ENCODE measurements around the gene GNA12.

- TF ChIP-seq, protein P1, sequence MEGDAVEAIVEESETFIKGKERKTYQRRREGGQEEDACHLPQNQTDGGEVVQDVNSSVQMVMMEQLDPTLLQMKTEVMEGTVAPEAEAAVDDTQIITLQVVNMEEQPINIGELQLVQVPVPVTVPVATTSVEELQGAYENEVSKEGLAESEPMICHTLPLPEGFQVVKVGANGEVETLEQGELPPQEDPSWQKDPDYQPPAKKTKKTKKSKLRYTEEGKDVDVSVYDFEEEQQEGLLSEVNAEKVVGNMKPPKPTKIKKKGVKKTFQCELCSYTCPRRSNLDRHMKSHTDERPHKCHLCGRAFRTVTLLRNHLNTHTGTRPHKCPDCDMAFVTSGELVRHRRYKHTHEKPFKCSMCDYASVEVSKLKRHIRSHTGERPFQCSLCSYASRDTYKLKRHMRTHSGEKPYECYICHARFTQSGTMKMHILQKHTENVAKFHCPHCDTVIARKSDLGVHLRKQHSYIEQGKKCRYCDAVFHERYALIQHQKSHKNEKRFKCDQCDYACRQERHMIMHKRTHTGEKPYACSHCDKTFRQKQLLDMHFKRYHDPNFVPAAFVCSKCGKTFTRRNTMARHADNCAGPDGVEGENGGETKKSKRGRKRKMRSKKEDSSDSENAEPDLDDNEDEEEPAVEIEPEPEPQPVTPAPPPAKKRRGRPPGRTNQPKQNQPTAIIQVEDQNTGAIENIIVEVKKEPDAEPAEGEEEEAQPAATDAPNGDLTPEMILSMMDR (IDR thresholded peaks at IDR 0.05; ENCODE audit: borderline replicate concordance, extremely low read depth, low read length, poor library complexity, severe bottlenecking): no peak
- no peak for TF ChIP-seq EZH2 (IDR thresholded peaks at IDR 0.05; ENCODE audit: borderline replicate concordance, low read depth, low read length, severe bottlenecking)
These were observed 158.0 kb downstream of the GNA12 start for GRCh38 chr7:2686101-2686500.

Measured in DND-41 (cell line).